BLaER1 treated with 17β-estradiol and CSF1 and Interleukin-3, amounts not matched to agents 10 nM and 100 nM (cell line): ENCODE data around the gene MMRN2.

Experiments
- H3K27ac ChIP-seq, 11 experiments: shearing (Covaris generic); formaldehyde crosslinking; 2 replicates each; pipeline ENCODE4 v1.8.1; 2022
- H3K27me3 ChIP-seq, 11 experiments: shearing (Covaris generic); formaldehyde crosslinking; 2 replicates each; pipeline ENCODE4 v1.8.1; 2022
- H3K36me3 ChIP-seq, 11 experiments: shearing (Covaris generic); formaldehyde crosslinking; 2 replicates each; pipeline ENCODE4 v1.8.1; 2022
- H3K4me1 ChIP-seq, 10 experiments: shearing (Covaris generic); formaldehyde crosslinking; 2 replicates each; pipeline ENCODE4 v1.8.1; 2022
- H3K4me2 ChIP-seq, 11 experiments: shearing (Covaris generic); formaldehyde crosslinking; 2 replicates each; pipeline ENCODE4 v1.8.1; 2022
- H3K4me3 ChIP-seq, 10 experiments: shearing (Covaris generic); formaldehyde crosslinking; 2 replicates each; pipeline ENCODE4 v1.8.1; 2022
- H3K9ac ChIP-seq, 11 experiments: shearing (Covaris generic); formaldehyde crosslinking; 2 replicates each; pipeline ENCODE4 v1.8.1; 2022
- H3K9me3 ChIP-seq, 11 experiments: shearing (Covaris generic); formaldehyde crosslinking; replicated peaks in 1 of 11; 2 replicates each; pipeline ENCODE4 v1.8.1; 2022
- H4K20me1 ChIP-seq, 11 experiments: shearing (Covaris generic); formaldehyde crosslinking; 2 replicates each; pipeline ENCODE4 v1.8.1; 2022
- Cebpa-rat ChIP-seq, 11 experiments: shearing (Covaris generic); IDR thresholded peaks; 2 replicates each; pipeline ENCODE4 v1.8.1; 2022

The MMRN2 gene

DNA sequence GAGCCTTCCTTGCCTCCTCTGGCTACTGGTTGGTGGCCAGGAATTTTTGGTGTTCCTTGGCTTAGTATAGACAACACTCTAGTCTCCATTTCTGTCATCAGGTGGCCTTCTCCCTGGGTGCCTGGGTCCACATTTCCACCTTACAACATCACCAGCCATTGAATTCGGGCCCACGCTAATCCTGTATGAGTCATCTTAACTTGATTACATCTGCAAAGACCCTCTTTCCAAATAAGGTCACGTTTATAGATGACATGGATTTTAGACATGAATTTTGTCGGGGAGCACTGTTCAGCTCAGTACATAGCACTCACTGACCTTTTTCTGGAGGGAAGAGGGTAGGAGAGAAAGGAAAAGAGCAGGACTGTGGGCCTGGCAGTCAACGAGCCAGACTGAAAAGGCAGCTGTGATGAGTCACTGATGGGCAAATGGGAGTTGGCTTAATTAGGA, 39.4 kb downstream of the MMRN2 start:
- H3K4me1 ChIP-seq = no peaks in the 10 kb centered on the region
- H3K9me3 ChIP-seq = peaks cover 0 to 4% (median 0%) of the 10 kb centered on the region in 11 experiments; a peak in 2 of 22 replicates
- H3K9ac ChIP-seq = no peak overlapping the region
- no peak overlapping the region for H3K4me2 ChIP-seq
- H4K20me1 ChIP-seq = no peaks in the 10 kb centered on the region
- H3K27ac ChIP-seq = no peak overlapping the region
- peaks cover 0 to 10% (median 0%) of the 10 kb centered on the region in 11 experiments; a peak in 2 of 22 replicates for H3K36me3 ChIP-seq
- H3K27me3 ChIP-seq = no peaks in the 10 kb centered on the region
- H3K4me3 ChIP-seq = no peak overlapping the region
- TF ChIP-seq Cebpa-rat (IDR thresholded peaks at IDR 0.05) = no peak

- peaks cover 0 to 4% (median 0%) of the 10 kb centered on the region in 11 experiments; a peak in 2 of 22 replicates for H3K36me3 ChIP-seq
- TF ChIP-seq Cebpa-rat (IDR thresholded peaks at IDR 0.05) = no peak
These were observed 42.7 kb downstream of the MMRN2 start for GRCh38 chr10:86914734-86915133.

DNA sequence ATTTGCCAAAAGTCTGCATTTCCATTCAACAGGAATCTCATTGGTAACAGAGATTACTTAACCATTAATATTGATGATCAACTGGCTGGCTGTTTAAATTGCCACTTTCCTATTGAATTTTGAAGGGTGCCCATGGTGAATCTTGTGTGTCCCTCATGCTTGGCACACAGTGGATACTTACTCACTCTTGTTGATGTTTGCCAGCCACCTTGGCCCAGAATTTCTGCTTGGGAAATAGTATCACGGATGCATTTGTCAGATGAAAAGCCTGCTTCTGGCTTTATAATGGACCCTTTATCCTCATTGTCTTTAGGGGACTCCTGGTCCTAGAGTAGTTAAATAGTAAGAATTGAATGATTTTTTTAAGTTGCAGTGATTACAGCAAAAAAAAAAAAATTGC, 52.0 kb downstream of the MMRN2 start:
- H3K36me3 ChIP-seq = peaks cover 0 to 13% (median 0%) of the 10 kb centered on the region in 11 experiments; a peak in 3 of 22 replicates
- TF ChIP-seq Cebpa-rat (IDR thresholded peaks at IDR 0.05) = no peak

More at GRCh38 chr10:86914734-86915133, 42.7 kb downstream of the MMRN2 start:
- Histone ChIP-seq H3K4me3 (no peak overlapping the region), H3K27ac (no peak overlapping the region), H3K9me3 (peaks cover 0 to 4% (median 0%) of the 10 kb centered on the region in 11 experiments; a peak in 2 of 22 replicates), H3K4me2 (no peak overlapping the region), H3K27me3 (no peaks in the 10 kb centered on the region), H3K4me1 (no peaks in the 10 kb centered on the region), H4K20me1 (no peaks in the 10 kb centered on the region), H3K9ac (no peak overlapping the region)

DNA sequence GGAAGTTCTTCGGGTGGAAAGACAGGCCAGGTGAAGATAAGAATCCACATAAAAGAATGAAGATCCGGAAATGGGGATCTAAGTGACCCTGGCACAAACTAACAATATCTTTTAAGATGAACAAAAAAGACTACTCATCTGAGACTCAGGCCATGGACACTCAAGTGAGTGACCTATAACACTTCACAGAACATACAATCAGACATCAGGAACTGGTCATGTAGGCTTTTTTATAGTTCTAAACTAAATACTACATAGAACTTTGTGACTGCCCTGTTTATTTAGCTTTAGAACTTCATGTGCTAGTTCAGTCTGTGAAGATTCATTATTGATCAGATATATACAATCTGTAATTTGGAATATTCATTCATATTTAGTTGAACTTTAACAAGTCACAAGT, 52.8 kb downstream of the MMRN2 start:
- no peak overlapping the region for H3K4me3 ChIP-seq
- peaks cover 0 to 13% (median 0%) of the 10 kb centered on the region in 11 experiments; a peak in 3 of 22 replicates for H3K36me3 ChIP-seq
- no peaks in the 10 kb centered on the region for H4K20me1 ChIP-seq

More for the DNA sequence above, 52.0 kb downstream of the MMRN2 start:
- Histone ChIP-seq H3K9ac (no peak overlapping the region), H3K27me3 (no peaks in the 10 kb centered on the region), H4K20me1 (no peaks in the 10 kb centered on the region), H3K27ac (no peak overlapping the region), H3K9me3 (peaks cover 7 to 32% (median 12%) of the 10 kb centered on the region in 11 experiments; a peak in 20 of 22 replicates), H3K4me2 (no peak overlapping the region), H3K4me3 (no peak overlapping the region), H3K4me1 (no peaks in the 10 kb centered on the region)

DNA sequence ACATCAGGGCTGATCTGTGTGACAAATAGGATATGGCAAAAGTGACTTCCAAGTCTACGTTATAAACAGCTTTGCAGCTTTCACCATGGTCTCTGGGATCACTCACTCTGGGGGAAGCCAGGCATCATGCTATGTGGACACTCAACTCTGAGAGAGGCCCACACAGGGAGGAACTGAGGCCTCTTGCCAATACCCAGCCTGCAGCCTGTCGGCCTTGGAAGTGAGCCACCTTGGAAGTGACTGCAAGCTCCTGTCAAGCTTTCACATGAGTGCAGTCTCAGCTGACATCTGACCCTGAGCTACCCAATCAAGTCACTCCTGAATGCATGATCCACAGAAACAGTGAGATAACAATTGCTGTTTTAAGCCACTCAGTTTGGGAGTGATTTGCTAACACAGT, 56.5 kb downstream of the MMRN2 start:
- Histone ChIP-seq H3K27me3 (no peaks in the 10 kb centered on the region), H3K4me2 (no peak overlapping the region), H3K4me3 (no peak overlapping the region), H3K9ac (no peak overlapping the region), H3K36me3 (peaks cover 0 to 2% (median 0%) of the 10 kb centered on the region in 11 experiments; a peak in 3 of 22 replicates), H4K20me1 (no peaks in the 10 kb centered on the region), H3K4me1 (no peaks in the 10 kb centered on the region), H3K9me3 (peaks cover 0 to 8% (median 0%) of the 10 kb centered on the region in 11 experiments; a peak in 7 of 22 replicates), H3K27ac (no peak overlapping the region)
- no peak for TF ChIP-seq Cebpa-rat (IDR thresholded peaks at IDR 0.05)

More for the DNA sequence above, 52.8 kb downstream of the MMRN2 start:
- no peak overlapping the region for H3K9ac ChIP-seq
- no peak overlapping the region for H3K27ac ChIP-seq
- H3K27me3 ChIP-seq = no peaks in the 10 kb centered on the region
- H3K4me1 ChIP-seq = no peaks in the 10 kb centered on the region
- no peak for TF ChIP-seq Cebpa-rat (IDR thresholded peaks at IDR 0.05)
- no peak overlapping the region for H3K4me2 ChIP-seq
- H3K9me3 ChIP-seq = peaks cover 7 to 32% (median 12%) of the 10 kb centered on the region in 11 experiments; a peak in 20 of 22 replicates

- H3K4me1 ChIP-seq = no peaks in the 10 kb centered on the region
These were observed 57.6 kb downstream of the MMRN2 start for GRCh38 chr10:86899670-86900276.

GRCh38 chr10:86899132-86899531, 58.3 kb downstream of the MMRN2 start:
- Histone ChIP-seq H3K4me3 (no peak overlapping the region), H3K27me3 (no peaks in the 10 kb centered on the region), H4K20me1 (no peaks in the 10 kb centered on the region), H3K36me3 (no peaks in the 10 kb centered on the region), H3K4me2 (no peak overlapping the region), H3K4me1 (no peaks in the 10 kb centered on the region), H3K9ac (no peak overlapping the region), H3K27ac (no peak overlapping the region), H3K9me3 (peaks cover 0 to 5% (median 0%) of the 10 kb centered on the region in 11 experiments; a peak in 1 of 22 replicates)
- no peak for TF ChIP-seq Cebpa-rat (IDR thresholded peaks at IDR 0.05)

More at GRCh38 chr10:86899670-86900276, 57.6 kb downstream of the MMRN2 start:
- Histone ChIP-seq H3K36me3 (no peaks in the 10 kb centered on the region), H3K9me3 (peaks cover 0 to 5% (median 0%) of the 10 kb centered on the region in 11 experiments; a peak in 1 of 22 replicates), H3K27me3 (no peaks in the 10 kb centered on the region), H3K4me3 (no peak overlapping the region), H3K27ac (no peak overlapping the region), H3K4me2 (no peak overlapping the region), H3K9ac (no peak overlapping the region), H4K20me1 (no peaks in the 10 kb centered on the region)
- no peak for TF ChIP-seq Cebpa-rat (IDR thresholded peaks at IDR 0.05)

- Histone ChIP-seq H3K27me3 (no peaks in the 10 kb centered on the region), H3K4me2 (no peak overlapping the region), H3K9ac (no peak overlapping the region), H3K27ac (no peak overlapping the region), H3K4me1 (no peaks in the 10 kb centered on the region), H3K9me3 (peaks cover 0 to under 1% (median 0%) of the 10 kb centered on the region in 11 experiments; a peak in 1 of 22 replicates), H3K36me3 (no peaks in the 10 kb centered on the region), H3K4me3 (no peak overlapping the region), H4K20me1 (no peaks in the 10 kb centered on the region)
- TF ChIP-seq Cebpa-rat (IDR thresholded peaks at IDR 0.05) = no peak
These were observed 58.9 kb downstream of the MMRN2 start for GRCh38 chr10:86898511-86898910.

GRCh38 chr10:86889997-86890396, 67.4 kb downstream of the MMRN2 start:
- Histone ChIP-seq H3K9me3 (no peaks in the 10 kb centered on the region), H3K36me3 (no peaks in the 10 kb centered on the region), H3K9ac (no peak overlapping the region), H3K27ac (no peak overlapping the region), H3K4me2 (peak overlapping the region in 1 of 11 experiments; percentile 51; a peak in 1 of 22 replicates), H3K4me1 (peaks cover 13 to 18% (median 15%) of the 10 kb centered on the region in 10 experiments), H3K27me3 (no peaks in the 10 kb centered on the region), H4K20me1 (no peaks in the 10 kb centered on the region), H3K4me3 (no peak overlapping the region)
- no peak for TF ChIP-seq Cebpa-rat (IDR thresholded peaks at IDR 0.05)
